Epidermal melanocyte (primary cell): ENCODE results near the gene SLC9A8.
A peak's percentile ranks its signal among the peaks of the same experiment; 100 is the strongest.
"Not testable (repeated sequence)": the region's sequence is repeated elsewhere in the genome, so short reads cannot be mapped to it uniquely, and the experiment has no call there.

Experiments used
- DNase-seq: peaks from one replicate; pipeline ENCODE4 v3.0.0; 2011; ENCODE audit warnings: low spot score; ENCODE audit not compliant: insufficient read length

Gene SLC9A8, protein sequence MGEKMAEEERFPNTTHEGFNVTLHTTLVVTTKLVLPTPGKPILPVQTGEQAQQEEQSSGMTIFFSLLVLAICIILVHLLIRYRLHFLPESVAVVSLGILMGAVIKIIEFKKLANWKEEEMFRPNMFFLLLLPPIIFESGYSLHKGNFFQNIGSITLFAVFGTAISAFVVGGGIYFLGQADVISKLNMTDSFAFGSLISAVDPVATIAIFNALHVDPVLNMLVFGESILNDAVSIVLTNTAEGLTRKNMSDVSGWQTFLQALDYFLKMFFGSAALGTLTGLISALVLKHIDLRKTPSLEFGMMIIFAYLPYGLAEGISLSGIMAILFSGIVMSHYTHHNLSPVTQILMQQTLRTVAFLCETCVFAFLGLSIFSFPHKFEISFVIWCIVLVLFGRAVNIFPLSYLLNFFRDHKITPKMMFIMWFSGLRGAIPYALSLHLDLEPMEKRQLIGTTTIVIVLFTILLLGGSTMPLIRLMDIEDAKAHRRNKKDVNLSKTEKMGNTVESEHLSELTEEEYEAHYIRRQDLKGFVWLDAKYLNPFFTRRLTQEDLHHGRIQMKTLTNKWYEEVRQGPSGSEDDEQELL

DNA sequence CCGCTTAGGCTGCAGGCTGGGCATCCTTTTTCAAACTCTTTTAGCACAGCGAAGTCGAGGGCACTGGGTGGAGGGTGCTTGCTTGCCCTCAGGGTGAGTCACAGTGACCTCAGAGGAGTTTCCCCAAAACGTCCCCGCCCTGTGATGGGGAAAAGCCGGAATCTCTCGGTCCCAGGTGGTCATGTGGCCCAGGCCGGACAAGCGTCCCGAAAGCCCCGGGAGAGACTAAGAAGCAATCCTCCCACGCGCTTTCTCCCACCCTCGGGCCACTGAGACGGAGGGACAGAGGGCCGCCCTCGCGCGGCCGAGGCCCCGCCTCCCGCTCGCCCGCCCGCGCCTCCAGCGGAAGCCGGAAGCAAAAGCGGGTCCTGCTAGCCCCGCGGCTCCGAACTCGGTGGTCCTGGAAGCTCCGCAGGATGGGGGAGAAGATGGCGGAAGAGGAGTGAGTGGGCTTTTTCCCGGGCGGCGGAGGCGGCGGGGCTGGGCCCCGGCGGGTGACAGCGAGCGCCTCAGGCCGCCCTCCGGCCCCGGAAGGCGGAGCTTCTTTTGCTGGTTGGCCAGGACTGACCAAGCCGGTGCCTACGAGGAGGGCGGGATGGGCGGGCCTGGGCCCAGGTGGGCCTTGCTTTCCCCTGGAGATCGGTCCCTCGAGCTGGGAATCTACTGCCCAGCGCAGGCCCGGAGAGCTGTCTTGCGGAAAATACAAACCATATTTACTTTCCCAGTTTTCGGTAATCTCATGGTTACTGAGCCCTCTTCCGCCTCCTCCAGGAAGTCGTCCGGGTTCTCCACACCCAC lies at the start of gene SLC9A8:
TSS of gene SLC9A8 (plus strand) at position 322 of the 798 bp plus-strand sequence. CDS start at position 417, 95 bp downstream.
- DNase-seq, result peak; percentile 88

DNA sequence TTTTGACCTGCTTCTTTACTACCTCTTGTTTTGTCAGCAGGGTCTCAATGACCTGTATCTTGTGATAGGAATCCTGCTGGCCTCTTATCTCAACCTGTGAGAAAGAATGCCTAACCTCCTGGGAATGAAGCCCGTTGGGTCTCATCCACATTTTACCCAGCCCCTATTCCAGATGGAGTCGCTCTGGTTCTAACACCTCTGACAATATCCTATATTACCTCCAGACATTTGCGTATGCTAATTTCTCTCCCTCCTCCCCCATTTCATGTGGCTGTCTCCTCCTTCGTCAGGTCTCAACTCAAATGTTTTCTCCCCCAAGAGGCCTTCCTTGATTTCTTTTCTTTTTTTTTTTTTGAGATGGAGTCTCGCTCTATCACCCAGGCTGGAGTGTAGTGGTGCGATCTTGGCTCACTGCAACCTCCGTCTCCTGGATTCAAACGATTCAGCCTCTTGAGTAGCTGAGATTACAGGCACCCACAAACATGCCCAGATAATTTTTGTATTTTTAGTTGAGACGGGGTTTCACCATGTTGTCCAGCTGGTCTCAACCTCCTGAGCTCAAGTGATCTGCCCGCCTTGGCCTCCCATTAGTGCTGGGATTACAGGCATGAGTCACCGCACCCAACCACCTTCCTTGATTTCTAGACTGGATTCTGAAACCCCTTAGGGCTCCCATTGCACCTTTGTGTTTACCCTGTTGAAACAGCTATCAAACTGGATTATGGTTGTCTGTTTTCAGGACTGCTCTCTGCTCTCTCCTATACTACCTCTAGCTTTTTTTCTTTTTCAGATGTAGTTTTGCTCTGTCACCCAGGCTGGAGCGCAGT lies 49.5 kb upstream of the SLC9A8 start:
- DNase-seq, result no peak

DNA sequence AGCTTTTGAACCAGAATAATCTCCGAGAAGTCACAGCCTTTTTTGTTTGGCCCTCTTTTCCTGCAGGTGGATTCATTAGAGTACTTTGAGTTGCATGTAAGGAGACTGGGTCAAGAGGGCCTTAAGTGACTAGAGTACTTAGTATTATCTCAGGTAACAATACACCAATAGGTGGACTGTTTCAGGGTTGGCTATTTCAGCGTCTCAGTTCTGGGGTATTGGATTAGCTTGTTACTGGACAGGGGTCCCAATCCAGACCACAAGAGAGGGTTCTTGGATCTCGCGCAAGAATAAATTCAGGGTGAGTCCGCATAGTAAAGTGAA lies 47.3 kb upstream of the SLC9A8 start:
- no peak for DNase-seq

DNA sequence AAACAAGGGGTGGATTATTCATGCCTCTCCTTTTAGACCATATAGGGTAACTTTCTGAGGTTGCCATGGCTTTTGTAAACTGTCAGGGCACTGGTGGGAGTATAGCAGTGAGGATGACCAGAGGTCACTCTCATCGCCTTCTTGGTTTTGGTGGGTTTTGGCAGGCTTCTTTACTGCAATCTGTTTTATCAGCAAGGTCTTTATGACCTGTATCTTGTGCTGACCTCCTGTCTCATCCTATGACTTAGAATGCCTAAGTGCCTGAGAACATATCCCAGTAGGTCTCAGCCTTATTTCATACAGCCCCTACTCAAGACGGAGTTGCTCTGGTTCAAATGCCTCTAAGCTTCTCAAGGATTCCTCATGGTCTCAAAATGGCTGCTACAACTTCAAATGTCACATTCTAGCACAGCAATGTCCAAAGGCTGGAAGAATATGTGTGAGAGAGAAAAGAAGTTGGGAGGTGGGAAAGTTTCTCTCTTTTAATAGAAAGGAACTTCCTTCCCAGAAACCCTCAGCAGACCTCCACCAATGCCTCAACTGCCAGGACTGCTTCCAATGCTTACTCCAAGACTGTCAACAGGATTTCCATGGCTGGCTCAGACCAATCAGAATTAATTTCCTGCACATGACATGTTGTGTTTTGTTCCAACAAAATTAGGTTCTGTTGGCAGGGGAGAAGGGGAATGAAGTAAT lies 46.6 kb upstream of the SLC9A8 start:
- DNase-seq, result no peak

DNA sequence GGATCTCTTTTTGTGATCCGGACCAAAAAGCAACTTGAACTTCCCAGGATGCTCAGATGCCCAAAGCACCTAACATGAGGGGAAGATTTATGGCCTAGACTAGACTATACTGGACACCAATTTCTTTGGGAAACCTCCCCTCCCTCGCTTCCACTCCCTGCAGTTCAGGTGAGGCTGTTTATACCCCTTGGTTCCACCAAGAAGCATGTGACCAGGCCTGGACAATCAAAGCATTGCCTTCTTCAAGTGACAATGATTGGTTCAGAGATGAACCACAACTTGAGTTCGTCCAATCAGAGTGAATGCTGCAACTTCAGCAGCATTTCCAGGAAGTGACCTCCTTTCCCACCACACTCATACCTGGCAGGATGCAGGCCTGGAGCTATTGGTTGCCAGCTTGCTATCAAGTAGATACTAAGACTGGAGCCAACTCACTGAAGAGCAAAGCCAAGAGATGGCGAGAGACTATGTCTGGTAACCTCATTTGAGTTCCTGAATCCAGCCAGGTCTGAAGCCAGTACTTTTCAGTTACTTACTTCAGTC lies 45.6 kb upstream of the SLC9A8 start:
- no peak for DNase-seq

DNA sequence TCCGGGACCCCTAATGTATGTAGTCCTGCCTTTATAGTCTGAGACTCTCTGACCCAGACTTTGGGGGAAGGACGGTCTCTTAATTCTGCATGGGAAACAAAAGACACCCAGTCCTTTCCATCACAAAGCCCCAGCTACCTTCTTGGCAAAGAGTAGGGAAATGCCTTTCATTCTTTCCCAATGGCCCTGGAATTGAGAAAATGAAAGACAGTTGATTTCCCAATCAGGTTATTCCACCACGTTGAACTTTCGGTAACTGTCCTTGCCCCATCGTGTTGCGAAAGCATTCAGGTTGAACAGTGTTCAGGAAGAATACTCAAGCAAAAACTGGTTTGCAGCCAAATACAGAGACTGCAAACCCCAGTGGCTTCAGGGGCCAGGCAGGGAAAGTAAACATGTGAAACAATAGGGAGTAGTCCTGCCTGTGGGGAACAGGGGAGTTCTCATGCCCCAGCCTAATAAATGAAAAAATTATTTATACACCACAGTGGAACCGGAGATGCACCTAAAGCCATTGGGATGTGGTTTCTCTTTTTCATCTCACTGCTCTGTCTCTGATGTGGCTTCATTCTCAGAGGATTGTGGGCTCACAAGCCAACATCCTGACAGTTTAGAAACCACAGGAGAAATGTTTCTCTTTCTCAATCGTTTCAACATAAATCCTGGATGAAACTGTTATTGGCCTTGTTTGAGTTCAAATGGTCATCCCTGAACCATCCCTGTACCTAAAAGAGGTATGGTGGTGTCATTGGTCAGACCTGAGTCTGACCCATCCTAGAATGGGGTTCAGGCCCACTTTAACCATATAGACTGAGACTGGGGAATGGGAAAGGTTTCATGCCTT lies 44.2 kb upstream of the SLC9A8 start:
- peak; percentile 44 for DNase-seq

DNA sequence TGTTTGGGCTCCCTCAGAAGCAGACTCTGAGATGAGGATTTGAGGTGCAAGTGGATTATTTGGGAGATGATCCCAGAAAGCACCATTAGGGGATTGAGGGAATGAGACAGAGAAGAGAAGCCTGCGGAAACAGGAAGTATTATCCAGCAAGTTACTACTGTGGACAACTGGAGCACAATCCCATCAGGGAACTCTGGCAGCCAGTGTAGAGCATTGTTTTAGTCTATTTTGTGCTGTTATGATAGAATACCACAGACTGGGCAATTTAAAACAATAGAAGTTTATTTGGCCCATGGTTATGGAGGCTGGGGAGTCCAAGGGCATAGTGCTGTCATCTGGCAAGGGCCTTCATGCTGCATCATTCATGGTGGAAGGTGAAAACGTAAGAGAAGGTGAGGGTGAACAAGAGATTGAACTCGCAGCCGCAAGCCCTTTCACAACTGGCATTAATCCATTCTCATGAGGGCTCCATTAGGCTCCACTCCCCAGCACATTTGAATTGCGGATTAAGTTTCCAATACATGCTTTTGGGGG lies 43.5 kb upstream of the SLC9A8 start:
- no peak for DNase-seq

DNA sequence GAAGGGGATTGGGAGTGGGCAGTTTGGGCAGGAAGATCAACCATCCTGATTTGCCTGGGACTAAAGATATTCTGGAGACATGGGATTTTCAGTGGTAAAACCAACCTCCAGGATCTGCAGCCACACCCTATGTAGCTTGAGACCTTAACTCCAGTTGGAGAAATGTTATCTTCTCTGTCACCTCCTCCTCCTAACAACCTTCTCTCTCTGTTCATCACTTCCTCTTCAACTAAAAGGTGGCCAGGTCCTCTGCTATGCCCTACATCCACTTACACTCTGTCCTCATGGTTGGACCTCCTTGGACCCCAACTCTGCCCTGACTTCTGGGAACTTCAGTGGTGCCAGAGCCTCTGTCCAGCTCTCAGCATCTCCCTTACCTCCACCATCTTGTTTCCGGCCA lies 42.0 kb upstream of the SLC9A8 start:
- DNase-seq, result no peak

DNA sequence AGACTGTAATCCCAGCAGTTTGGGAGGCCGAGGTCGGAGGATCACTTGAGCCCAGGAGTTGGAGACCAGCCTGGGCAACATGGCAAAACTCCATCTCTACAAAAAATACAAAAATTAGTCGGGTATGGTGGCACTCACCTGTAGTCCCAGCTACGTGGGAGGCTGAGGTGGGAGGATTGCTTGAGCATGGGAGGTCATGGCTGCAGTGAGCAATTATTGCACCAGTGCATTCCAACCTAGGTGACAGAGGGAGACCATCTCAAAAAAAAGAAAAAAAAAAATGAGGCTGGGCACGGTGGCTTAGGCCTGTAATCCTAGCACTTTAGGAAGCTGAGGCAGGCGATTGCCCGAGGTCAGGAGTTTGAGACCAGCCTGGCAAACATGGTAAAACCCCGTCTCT lies 38.4 kb upstream of the SLC9A8 start:
- not testable (repeated sequence) for DNase-seq

DNA sequence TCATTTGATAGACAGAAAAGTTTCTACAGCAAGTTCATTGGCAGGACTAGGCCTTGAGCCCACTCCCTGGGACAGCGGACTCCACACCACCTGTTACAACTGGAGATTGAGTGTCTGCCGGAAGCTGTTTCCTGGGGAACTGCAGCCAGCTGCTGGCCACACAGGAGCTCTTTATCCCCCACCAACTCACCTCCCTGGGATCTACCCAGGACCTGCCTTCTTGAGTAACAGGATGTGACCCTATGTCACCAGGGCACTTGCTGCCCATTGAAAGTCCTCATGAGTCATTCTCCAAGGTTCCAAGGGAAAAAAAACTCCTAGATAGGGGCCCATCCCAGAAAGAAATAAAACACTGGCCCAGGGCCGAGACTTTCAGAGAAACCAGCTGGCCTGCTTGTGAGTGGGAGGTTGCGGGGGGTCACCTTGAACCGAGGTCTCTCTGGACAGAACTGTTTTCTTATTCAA lies 37.4 kb upstream of the SLC9A8 start:
- no peak for DNase-seq

DNA sequence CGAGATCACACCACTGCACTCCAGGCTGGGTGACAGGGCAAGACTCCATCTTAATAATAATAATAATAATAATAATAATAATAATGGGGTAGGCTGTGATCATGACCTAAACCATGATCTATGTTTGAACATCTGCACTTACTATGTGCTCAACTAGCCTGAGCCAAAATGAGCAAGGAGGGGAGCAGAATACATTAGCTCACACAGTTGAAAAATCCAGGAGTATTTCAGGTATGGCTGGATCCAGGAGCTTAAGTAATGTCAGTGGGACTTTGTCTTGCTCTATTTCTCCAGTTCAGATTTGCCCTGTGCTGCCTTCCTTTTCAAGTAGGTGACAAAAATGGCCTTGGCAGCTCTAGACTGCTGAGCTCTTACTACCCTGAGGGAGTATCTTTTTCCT lies 32.7 kb upstream of the SLC9A8 start:
- DNase-seq, result no peak

DNA sequence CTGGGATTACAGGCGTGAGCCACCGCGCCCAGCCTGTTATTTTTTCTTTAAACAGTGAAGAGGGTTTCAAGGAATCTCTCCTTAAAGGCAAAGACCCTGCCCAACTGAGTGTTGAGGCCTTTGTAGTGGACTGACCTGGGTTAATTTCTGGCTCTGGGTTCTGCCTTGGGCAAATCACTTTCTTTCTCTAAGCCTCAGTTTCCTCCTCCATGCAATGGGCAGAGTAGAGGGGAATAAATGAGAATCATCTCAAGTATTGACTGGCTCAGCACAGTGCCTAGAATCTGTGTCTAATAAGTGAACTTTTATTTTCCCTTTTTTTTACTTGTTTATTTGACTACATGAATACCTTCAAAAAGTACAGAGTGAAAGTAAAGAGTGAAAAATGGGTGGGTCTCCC lies 31.0 kb upstream of the SLC9A8 start:
- no peak for DNase-seq

DNA sequence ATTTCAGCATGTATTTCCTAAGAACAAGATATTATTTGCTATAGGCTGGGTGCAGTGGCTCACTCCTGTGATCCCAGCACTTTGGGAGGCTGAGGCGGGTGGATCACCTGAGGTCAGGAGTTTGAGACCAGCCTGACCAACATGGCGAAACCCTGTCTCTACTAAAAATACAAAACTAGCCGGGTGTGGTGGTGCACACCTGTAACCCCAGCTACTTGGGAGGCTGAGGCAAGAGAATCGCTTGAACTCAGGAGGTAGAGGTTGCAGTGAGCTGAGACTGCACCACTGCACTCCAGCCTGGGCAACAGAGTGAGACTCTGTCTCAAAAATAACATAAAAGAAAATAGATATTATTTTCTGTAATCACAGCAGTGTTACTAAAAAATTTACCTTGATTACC lies 30.2 kb upstream of the SLC9A8 start:
- not testable (repeated sequence) for DNase-seq

DNA sequence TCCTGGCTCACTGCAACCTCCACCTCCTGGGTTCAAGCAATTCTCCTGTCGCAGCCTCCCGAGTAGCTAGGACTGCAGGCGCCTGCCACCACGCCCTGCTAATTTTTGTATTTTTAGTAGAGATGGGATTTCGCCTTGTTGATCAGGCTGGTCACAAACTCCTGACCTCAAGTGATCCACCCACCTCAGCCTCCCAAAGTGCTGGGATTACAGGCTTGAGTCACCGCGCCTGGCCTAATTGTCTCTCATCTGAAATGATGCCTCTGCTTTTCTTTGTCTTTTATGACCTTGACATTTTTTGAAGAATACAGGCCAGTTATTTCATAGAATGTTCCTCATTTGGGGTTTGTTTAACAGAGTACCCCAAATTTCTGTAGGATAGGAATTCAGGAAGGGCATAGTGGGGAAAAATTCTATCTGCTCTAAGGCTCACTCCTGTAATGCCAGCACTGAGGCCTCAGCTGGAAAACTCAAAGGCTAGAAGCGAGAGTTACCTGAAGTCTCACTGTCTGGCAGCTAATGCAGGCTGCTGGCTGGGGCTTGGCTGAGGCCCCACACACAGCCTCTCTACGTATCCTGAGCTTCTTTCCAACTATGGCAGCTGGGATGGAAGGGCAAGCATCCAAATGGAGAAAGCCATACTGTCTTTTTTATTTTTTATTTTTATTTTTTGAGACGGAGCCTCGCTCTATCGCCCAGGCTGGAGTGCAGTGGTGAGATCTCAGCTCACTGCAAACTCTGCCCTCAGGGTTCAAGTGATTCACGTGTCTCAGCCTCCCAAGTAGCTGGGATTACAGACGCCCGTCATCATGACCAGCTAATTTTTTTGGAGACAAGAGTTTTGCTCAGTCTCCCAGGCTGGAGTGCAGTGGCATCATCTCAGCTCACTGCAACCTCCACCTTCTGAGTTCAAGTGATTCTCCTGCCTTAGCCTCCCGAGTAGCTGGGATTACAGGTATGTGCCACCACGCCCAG lies 29.3 kb upstream of the SLC9A8 start:
- DNase-seq, result not testable (repeated sequence)

DNA sequence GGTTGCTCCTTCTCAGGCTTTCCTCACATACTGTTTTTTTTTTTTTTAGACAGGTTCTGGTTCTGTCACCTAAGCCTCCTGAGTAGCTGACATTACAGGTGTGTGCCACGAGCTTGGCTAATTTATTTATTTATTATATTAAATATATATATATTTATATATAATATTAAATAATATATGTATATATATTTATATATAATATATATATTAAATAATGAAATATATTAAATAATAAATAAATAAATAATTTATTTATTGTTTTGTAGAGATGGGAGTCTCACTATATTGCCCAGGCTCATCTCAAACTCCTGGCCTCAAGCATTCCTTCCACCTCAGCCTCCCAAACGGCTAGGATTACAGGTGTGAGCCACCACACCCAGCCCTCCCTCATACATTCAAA lies 28.3 kb upstream of the SLC9A8 start:
- DNase-seq, result no peak

DNA sequence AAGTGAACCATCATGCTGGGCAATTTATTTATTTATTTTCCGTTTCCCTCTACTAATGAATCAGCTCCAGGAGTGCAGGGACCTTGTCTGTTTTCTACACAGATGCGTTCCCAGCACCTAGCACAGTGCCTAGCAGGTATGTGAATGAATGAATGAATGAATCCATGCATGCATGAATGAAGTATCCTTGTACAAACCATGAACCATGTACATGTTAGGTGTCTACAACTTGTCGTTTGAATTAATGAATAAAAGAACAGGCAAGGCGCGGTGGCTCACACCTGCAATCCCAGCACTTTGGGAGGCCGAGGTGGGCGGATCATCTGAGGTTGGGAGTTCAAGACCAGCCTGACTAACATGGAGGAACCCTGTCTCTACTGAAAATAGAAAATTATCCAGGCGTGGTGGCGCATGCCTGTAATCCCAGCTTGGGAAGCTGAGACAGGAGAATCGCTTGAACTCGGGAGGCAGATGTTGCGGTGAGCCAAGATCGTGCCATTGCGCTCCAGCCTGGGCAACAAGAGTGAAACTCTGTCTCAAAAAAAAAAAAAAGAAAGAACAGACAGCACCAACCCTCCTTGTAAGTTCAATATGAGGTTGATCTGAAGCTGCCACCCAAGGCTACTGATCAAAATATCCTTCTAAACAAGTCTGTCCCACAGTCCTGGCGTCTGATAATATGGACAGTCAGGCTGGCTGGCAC lies 27.3 kb upstream of the SLC9A8 start:
- no peak for DNase-seq

DNA sequence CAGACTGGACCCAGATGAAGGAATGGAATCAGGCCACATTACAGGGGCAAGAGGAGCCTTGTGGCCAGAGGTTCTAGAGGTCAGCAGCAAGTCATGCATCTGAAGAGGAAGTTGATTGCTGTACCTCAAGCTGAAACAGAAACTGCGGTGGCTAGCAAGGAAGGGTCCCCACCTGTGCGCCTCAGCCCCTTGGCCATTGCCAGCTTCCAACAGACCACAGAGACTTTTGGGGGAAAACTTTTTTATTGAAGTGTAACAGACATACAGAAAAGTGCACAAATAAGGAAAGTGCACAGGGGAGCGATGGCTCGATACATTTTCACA lies 26.8 kb upstream of the SLC9A8 start:
- no peak for DNase-seq

DNA sequence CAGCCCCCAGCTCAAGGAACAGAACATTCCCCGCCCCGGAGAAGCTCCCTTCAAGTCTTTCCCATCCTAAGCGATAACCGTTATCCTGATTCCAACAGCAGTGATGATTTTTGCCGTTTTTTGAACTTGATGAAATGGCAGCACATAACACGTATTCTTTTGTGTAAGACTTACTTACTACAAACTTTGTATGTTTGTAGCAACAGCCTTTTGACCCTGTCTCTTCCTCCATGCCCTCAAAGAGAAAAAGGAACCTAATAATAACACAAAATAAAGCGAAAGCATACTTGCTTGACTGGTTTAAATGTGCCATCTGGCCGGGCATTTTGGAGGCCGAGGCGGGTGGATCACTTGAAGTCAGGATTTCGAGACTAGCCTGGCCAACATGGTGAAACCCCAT lies 26.4 kb upstream of the SLC9A8 start:
- DNase-seq, result no peak
